ENCODE measurements around the gene PML. TPM values are rescaled to one million over a fixed set of nuclear protein-coding genes. Genes with fewer than 3 reads are reported as not detected.

Gene PML
- total and polyA plus RNA-seq, 2 of the 4 experiments (the other 2 are of a cell fraction), result 8.8 to 22.6 TPM

DNA sequence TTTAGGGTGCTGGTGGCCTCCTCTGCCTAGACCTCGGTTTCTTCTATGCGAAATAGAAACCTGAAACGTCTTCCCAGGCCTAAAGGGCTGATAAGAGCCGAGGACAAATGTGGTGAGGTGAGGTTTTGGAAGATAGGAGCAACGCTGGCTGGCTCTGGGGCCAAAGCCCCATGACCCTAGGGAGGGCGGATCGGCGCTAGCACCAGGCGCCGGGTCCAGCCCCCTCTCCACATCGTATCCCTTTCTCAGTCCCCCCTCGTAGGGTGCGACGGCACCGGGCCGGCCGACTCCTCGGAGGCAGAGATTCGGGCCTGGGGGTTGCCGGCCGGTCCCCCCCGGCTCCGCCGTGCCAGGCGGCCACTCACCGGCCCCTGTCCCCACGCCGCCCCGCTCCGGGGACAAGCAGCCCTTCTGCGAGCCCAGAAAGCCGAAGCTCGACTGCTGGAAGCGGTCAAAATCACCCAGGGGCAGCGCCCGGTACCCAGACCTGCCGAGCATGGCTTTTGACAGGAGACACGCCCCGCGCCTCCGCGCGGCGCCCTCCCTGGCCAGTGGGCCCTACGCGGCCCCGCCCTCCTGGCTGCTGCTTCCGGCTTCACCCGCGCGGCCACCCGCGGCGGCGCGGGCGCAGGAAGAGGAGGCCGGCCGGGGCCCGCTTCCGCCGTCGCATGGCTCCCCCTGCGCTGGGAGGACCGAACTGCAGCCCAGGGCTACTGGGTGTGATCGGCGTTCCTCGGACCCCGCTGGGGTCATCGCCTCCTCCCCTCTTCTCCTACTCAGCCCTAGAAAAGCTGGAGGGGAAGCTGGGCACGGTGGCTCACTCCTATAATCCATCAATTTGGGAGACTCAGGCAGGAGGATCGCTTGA is 2.6 kb upstream of the PML start, which contains the start of gene STOML1 (continued):
- peak; percentile 92; the same call in 1 of the 2 replicates for TF ChIP-seq MAZ (IDR thresholded peaks at IDR 0.05; ENCODE audit: borderline replicate concordance, low read depth, low read length)

DNA sequence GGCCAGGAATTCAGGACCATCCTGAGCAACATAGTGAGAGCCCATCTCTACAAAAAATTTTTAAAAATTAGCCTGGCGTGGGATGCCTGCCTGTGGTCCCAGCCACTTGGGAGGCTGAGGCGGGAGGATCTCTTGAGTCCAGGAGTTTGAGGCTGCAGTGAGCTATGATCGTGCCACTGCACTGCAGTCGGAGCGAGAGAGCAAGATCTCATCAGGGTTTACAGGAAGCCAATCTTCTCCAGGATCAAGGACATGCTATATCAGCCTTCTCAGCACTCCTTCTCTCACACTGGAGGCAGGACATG is 2.0 kb upstream of the PML start:
- H3K4me3 ChIP-seq (ENCODE audit: insufficient read depth, low read depth, low read length), result peak overlapping the region; percentile 38
- H3K4me1 ChIP-seq (ENCODE audit: control insufficient read depth, insufficient read depth, low read length), result peaks cover 27% of the 10 kb centered on the region
- BruUV-seq (replicated peaks), result no TSS peak
- peaks cover 36% of the 10 kb centered on the region for H3K9me1 ChIP-seq (ENCODE audit: insufficient read depth, low read length)
- H4K91ac ChIP-seq (ENCODE audit: insufficient read depth, low read depth, low read length), result peak overlapping the region; percentile 93
- peak overlapping the region; percentile 90 for H3K14ac ChIP-seq (replicated peaks; ENCODE audit: low read depth, low read length)
- peaks cover 8% of the 10 kb centered on the region; the same call in 1 of the 2 replicates for H4K20me1 ChIP-seq (ENCODE audit: insufficient read depth, low read length)
- H2BK15ac ChIP-seq (ENCODE audit: low read depth, low read length), result peak overlapping the region; percentile 45; the same call in 2 of the 3 replicates
- intact Hi-C loops (cut with micrococcal nuclease) (loop anchor here (5.0 kb wide), 1 partner anchor 35 kb away; no protein-coding TSS in a partner anchor), dilution Hi-C loops (cut with HindIII; ENCODE audit: low sequenced_read_pairs, unreplicated experiment) (no loop called here), in situ Hi-C loops (cut with MboI; ENCODE audit: low sequenced_read_pairs) (loop anchor here (5.0 kb wide), 1 partner anchor 45 kb away; no protein-coding TSS in a partner anchor)
- H2AK5ac ChIP-seq (ENCODE audit: low read depth, low read length), result peak overlapping the region; percentile 80
- peak overlapping the region; percentile 90 for H2BK5ac ChIP-seq (ENCODE audit: low read depth, low read length, poor library complexity, severe bottlenecking)
- H2BK20ac ChIP-seq (ENCODE audit: low read depth, low read length), result peak overlapping the region; percentile 95
- peak overlapping the region; percentile 97 for H4K5ac ChIP-seq (ENCODE audit: low read depth, low read length)
- peak overlapping the region; percentile 91 for H3K4me2 ChIP-seq (ENCODE audit: low read depth, low read length)
- H2AK9ac ChIP-seq (replicated peaks; ENCODE audit: low read depth, low read length, poor library complexity), result peak overlapping the region; percentile 70
- 85% methylated on average over 5 of the region's 5 CpGs; no CpG with 5 or more reads in 1 of the 2 experiments for WGBS, 2 experiments (ENCODE audit: extremely low coverage in 2 of 2, insufficient read length in 1 of 2)
- peak overlapping the region; percentile 93 for H3K4ac ChIP-seq (ENCODE audit: low read depth, low read length)
- H3K18ac ChIP-seq (ENCODE audit: low read depth, low read length), result peak overlapping the region; percentile 91
- no peaks in the 10 kb centered on the region for H3K36me3 ChIP-seq (ENCODE audit: control insufficient read depth, insufficient read depth, low read length)
- ATAC-seq (ENCODE audit: low read depth) (no peak), DNase-seq (no peak)
- H3K56ac ChIP-seq (ENCODE audit: extremely low read depth, insufficient read depth, low read length), result 0 out of 2 replicates have a peak overlapping the region, but pooled peaks have one; percentile 14
- POLR2A ChIA-PET (ENCODE audit: unreplicated experiment), result no interaction called here
- 0 out of 2 replicates have a peak overlapping the region, but pooled peaks have one; percentile 76 for H3K23ac ChIP-seq (ENCODE audit: low read depth, low read length)
- H3K9ac ChIP-seq (ENCODE audit: low read depth, low read length), result peak overlapping the region; percentile 67
- CTCF ChIA-PET, result interaction anchor here (0.8 to 1.3 kb wide), 4 partner anchors 9 to 48 kb away, joined by 3 to 4 read pairs (median 3); no protein-coding TSS in a partner anchor
- H3K27ac ChIP-seq (ENCODE audit: insufficient read depth, low read length), result peak overlapping the region; percentile 88
- peak overlapping the region; percentile 90 to 97 for H4K8ac ChIP-seq (ENCODE audit: low read depth in 2 of 2, low read length in 2 of 2)
- H2BK120ac ChIP-seq (ENCODE audit: low read depth, low read length), result peak overlapping the region; percentile 91
- no peak for TF ChIP-seq CHD1 (IDR thresholded peaks at IDR 0.05; ENCODE audit: low read depth, low read length)
- TF ChIP-seq MAZ (IDR thresholded peaks at IDR 0.05; ENCODE audit: borderline replicate concordance, low read depth, low read length), result no peak
- TF ChIP-seq, protein P1, sequence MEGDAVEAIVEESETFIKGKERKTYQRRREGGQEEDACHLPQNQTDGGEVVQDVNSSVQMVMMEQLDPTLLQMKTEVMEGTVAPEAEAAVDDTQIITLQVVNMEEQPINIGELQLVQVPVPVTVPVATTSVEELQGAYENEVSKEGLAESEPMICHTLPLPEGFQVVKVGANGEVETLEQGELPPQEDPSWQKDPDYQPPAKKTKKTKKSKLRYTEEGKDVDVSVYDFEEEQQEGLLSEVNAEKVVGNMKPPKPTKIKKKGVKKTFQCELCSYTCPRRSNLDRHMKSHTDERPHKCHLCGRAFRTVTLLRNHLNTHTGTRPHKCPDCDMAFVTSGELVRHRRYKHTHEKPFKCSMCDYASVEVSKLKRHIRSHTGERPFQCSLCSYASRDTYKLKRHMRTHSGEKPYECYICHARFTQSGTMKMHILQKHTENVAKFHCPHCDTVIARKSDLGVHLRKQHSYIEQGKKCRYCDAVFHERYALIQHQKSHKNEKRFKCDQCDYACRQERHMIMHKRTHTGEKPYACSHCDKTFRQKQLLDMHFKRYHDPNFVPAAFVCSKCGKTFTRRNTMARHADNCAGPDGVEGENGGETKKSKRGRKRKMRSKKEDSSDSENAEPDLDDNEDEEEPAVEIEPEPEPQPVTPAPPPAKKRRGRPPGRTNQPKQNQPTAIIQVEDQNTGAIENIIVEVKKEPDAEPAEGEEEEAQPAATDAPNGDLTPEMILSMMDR (conservative IDR thresholded peaks at IDR 0.05; ENCODE audit: low read depth, low read length), result no peak
- TF ChIP-seq FOS (IDR thresholded peaks at IDR 0.05; ENCODE audit: low read depth, low read length), result no peak
- no peak for TF ChIP-seq POLR2A (IDR thresholded peaks at IDR 0.05; ENCODE audit: low read depth, low read length)
- TF ChIP-seq, protein P2, sequence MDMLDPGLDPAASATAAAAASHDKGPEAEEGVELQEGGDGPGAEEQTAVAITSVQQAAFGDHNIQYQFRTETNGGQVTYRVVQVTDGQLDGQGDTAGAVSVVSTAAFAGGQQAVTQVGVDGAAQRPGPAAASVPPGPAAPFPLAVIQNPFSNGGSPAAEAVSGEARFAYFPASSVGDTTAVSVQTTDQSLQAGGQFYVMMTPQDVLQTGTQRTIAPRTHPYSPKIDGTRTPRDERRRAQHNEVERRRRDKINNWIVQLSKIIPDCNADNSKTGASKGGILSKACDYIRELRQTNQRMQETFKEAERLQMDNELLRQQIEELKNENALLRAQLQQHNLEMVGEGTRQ (IDR thresholded peaks at IDR 0.05; ENCODE audit: low read depth, low read length), result no peak
- TF ChIP-seq RAD21 (IDR thresholded peaks at IDR 0.05; ENCODE audit: low read length), result no peak
- TF ChIP-seq CEBPB (IDR thresholded peaks at IDR 0.05; ENCODE audit: low read depth, low read length), result no peak
- TF ChIP-seq MXI1 (IDR thresholded peaks at IDR 0.05; ENCODE audit: borderline replicate concordance, low read depth, low read length), result no peak
- TF ChIP-seq BHLHE40 (IDR thresholded peaks at IDR 0.05; ENCODE audit: low read depth, low read length), result no peak
- no peak for TF ChIP-seq SMC3 (IDR thresholded peaks at IDR 0.05; ENCODE audit: low read depth, low read length)
- TF ChIP-seq RCOR1 (IDR thresholded peaks at IDR 0.05; ENCODE audit: insufficient replicate concordance, low read length), result no peak
- no peak for TF ChIP-seq NFE2L2 (IDR thresholded peaks at IDR 0.05; ENCODE audit: low read depth, low read length)
- peak overlapping the region; percentile 91 for H2AFZ ChIP-seq (replicated peaks; ENCODE audit: low read length, poor library complexity)
- H3K79me1 ChIP-seq (ENCODE audit: low read depth in 1 of 2, low read length in 2 of 2), result peaks cover 9 to 80% of the 10 kb centered on the region in 2 experiments; a peak in 3 of 4 replicates
- no peaks in the 10 kb centered on the region for H3K9me3 ChIP-seq (ENCODE audit: control insufficient read depth, insufficient read depth, low read length)
- H3K27me3 ChIP-seq (ENCODE audit: control insufficient read depth, insufficient read depth, low read length), result no peaks in the 10 kb centered on the region

All from IMR-90 (cell line).